Activated CD4-positive, alpha-beta T cell treated with anti-CD3 and anti-CD28 coated beads for 1 hour (primary cell): Measurements from ENCODE around the gene RBM10.

Source experiments
- DNase-seq: peaks from one replicate; pipeline ENCODE4 v3.0.0-alpha.2; 2020

RBM10 gene

GRCh38 chrX:47176101-47176740 lies 31.2 kb downstream of the RBM10 start:
- DNase-seq = no peak

DNA sequence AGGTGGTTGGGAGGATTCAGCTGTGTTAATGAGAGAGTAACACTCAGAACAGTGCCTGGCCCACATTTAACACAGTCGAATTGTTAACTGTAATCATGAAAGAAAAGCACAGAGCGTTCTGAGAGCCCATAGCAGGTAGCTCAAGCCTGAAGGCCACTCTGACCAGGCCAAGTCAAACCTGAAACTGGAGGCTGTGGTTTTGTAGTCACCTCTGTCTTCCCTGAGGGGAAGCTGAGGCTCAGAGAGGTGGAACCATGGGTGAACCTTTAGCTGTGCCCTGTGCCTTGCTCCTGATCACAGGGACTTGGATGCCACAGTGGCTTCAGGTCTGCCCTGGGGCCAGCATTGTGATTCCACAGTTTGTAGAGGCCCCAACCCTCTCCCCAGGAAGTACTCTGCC lies 32.1 kb downstream of the RBM10 start:
- DNase-seq = no peak

DNA sequence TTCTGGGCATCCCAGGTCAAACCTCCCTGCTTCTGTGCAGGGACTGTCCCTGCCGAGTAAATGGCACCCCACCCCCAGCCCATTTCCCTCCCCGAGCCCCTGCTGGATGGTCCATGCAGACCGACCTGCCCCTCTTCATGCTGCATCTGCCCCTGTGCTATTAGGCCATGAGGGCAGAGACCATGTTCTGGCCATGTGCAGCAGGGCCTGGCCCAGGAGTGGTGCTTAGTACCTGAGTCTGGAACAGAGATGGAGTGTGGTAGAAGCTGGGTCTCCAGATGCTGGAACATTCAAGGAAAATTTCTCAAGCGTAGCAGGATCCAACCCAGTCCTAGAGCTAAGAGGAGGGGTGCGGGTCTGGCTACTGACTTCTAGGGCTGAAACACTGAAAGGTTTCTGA lies 33.3 kb downstream of the RBM10 start:
- no peak for DNase-seq

GRCh38 chrX:47179221-47179927 lies 34.4 kb downstream of the RBM10 start:
- DNase-seq = no peak

- DNase-seq = no peak
Measured at GRCh38 chrX:47179928-47180255, 34.9 kb downstream of the RBM10 start.

- DNase-seq = no peak
Measured at GRCh38 chrX:47180346-47180745, 35.3 kb downstream of the RBM10 start.

DNA sequence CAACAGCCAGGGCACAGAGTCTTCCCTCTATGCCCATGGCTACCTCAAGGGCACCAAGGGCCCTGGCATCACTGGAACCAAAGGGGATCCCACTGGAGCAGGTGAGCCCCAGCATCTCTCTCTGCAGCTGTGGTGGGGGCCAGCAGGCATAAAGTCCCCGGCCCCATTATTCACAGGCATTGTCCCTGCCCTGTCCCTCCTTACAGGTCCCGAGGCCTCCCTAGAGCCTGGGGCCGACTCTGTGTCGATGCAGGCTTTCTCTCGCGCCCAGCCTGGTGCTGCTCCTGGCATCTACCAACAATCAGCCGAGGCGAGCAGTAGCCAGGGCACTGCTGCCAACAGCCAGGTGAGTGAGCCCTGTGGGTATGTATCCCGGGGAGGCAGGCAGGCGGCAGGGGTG lies 36.3 kb downstream of the RBM10 start:
- DNase-seq = no peak

- DNase-seq = no peak
Measured at GRCh38 chrX:47182106-47182700, 37.2 kb downstream of the RBM10 start.

GRCh38 chrX:47184486-47184885 lies 39.5 kb downstream of the RBM10 start:
- DNase-seq = no peak

DNA sequence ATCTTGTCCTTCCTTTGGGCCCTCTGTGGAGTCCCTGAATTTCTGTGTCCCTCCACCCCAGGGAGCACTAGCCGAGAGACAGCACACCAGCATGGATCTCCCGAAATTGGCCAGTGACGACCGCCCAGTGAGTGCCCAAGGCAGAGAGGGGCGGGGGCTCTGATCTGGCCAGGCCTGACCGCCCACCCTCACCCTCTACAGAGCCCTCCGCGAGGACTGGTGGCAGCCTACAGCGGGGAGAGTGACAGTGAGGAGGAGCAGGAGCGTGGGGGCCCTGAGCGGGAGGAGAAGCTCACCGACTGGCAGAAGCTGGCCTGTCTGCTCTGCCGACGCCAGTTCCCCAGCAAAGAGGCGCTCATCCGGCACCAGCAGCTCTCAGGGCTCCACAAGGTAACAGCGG lies 40.2 kb downstream of the RBM10 start:
- DNase-seq = no peak

- no peak for DNase-seq
Measured at GRCh38 chrX:47186096-47186740, 41.2 kb downstream of the RBM10 start.

- DNase-seq = no peak
Measured at GRCh38 chrX:47187106-47187677, 42.2 kb downstream of the RBM10 start.

DNA sequence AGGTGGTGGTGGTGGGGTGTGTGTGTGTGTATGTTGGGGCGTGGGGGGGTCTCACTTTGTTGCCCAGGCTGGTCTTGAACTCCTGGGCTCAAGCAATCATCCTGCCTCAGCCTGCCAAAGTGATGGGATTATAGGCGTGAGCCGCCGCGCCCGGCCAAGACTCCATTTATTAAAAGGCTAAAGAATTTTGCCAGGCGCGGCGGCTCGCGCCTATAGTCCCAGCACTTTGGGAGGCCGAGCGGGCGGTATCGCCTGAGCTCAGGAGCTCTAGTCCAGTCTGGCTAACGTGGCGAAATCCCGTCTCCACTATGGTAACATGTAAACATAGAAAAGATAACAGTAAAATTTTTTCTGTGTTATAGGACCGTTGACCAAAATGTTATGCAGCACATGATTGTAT lies 44.9 kb downstream of the RBM10 start:
- DNase-seq = no peak

GRCh38 chrX:47190445-47191269 lies 45.6 kb downstream of the RBM10 start:
- peak; percentile 64 for DNase-seq

DNA sequence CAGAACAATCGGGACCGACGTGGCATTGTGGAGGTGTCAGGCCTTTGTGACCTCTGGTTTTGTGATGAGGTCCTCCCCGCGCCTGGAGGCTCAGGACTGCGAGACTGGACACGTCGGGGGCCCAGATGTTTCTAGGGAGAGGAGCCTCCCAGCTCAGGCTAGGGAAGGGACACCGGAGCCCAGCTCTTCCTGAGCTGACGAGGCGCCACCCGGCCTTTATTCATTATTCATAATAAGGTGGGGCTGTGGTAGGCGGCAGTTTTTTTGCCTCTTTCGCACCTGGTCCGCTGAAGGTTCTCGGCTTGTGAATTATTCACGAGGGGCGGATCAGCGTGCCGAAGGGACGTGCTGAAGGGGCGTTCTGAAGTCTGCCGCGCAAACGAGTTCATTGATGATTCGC lies 46.3 kb downstream of the RBM10 start:
- DNase-seq = peak; percentile 18

GRCh38 chrX:47191806-47192401 lies 46.9 kb downstream of the RBM10 start:
- DNase-seq = no peak

GRCh38 chrX:47193475-47194193 lies 48.6 kb downstream of the RBM10 start, which contains the start of gene UBA1:
TSS of gene UBA1 (plus strand) at chrX:47193829. CDS start at chrX:47198803, 4,974 bp downstream.
- DNase-seq = peak; percentile 87

GRCh38 chrX:47194194-47194787 lies 49.3 kb downstream of the RBM10 start:
- DNase-seq = no peak

GRCh38 chrX:47196098-47196497 lies 51.1 kb downstream of the RBM10 start:
- no peak for DNase-seq

DNA sequence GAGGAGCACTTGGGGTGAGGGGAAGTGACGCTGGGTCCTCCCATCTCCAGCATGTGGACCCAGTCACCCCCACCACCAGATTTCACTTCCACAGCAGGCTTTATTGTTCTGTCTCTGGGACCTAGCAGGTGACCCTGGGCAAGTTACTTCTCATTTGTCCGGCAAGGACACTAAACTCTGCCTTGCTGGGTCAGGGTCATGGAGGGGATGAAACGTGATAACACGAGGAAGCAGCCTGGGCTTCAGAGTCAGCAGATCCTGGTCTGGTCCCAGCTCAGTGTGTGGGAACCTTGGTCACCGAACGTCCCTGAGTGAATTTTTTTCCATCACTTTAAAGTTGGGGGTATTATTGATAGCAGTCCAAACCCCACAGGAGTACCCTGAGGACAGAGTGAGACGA lies 52.5 kb downstream of the RBM10 start:
- no peak for DNase-seq

- DNase-seq = no peak
Measured at GRCh38 chrX:47198026-47198686, 53.1 kb downstream of the RBM10 start.
